Measurements from ENCODE around the gene ZNF385D.

GRCh38 chr3:21643752-21644151 lies 107.3 kb downstream of the ZNF385D start:
- TF ChIP-seq POLR2AphosphoS5 (IDR thresholded peaks at IDR 0.05; ENCODE audit: low read depth, low read length) (no peak), REST (IDR thresholded peaks at IDR 0.05; ENCODE audit: low read depth, low read length) (no peak), CTCF (IDR thresholded peaks at IDR 0.05) (no peak), EZH2phosphoT487 (IDR thresholded peaks at IDR 0.05; ENCODE audit: borderline replicate concordance, low read depth) (no peak), MAX (IDR thresholded peaks at IDR 0.05; ENCODE audit: low read depth) (no peak), ELF1 (IDR thresholded peaks at IDR 0.05) (no peak), SIN3A (IDR thresholded peaks at IDR 0.05; ENCODE audit: borderline replicate concordance, low read depth, low read length) (no peak), SMC3 (IDR thresholded peaks at IDR 0.05; ENCODE audit: low read depth, low read length) (no peak), NRF1 (IDR thresholded peaks at IDR 0.05; ENCODE audit: low read depth, low read length) (no peak), USF1 (IDR thresholded peaks at IDR 0.05; ENCODE audit: borderline replicate concordance, low read depth) (no peak), GATA2 (CRISPR knock-in tag; IDR thresholded peaks at IDR 0.05) (no peak), RAD21 (IDR thresholded peaks at IDR 0.05; ENCODE audit: low read length) (no peak), EP300 (IDR thresholded peaks at IDR 0.05; ENCODE audit: borderline replicate concordance in 1 of 2, low read depth in 1 of 2, low read length in 1 of 2) (no peak)

Measured in SK-N-SH (cell line).